Measurements from ENCODE around the gene GDA. TPM values are rescaled to one million over a fixed set of nuclear protein-coding genes. Genes with fewer than 3 reads are reported as not detected.

GDA gene
- total RNA-seq, 1 experiment from 2014 or later = 24.3 TPM

- intact Hi-C loops (cut with micrococcal nuclease; ENCODE audit: unreplicated experiment) = no loop called here
- TF ChIP-seq CTCF (IDR thresholded peaks at IDR 0.05; ENCODE audit: unreplicated experiment) = no peak
- Mint-ChIP-seq H3K4me1 (ENCODE audit: low read depth, unreplicated experiment) (peaks cover 8% of the 10 kb centered on the region), H3K27me3 (ENCODE audit: unreplicated experiment) (no peaks in the 10 kb centered on the region), H3K4me3 (ENCODE audit: low read depth, unreplicated experiment) (no peak overlapping the region), H3K9me3 (ENCODE audit: low read depth, unreplicated experiment) (no peaks in the 10 kb centered on the region), H3K36me3 (ENCODE audit: insufficient read depth, unreplicated experiment) (peaks cover 12% of the 10 kb centered on the region), H3K27ac (ENCODE audit: unreplicated experiment) (no peak overlapping the region)
- CTCF ChIA-PET = no interaction called here
- no peak for DNase-seq
- BruUV-seq (replicated peaks) = no TSS peak
Observed at GRCh38 chr9:72220589-72220988, 71.3 kb downstream of the GDA start.

DNA sequence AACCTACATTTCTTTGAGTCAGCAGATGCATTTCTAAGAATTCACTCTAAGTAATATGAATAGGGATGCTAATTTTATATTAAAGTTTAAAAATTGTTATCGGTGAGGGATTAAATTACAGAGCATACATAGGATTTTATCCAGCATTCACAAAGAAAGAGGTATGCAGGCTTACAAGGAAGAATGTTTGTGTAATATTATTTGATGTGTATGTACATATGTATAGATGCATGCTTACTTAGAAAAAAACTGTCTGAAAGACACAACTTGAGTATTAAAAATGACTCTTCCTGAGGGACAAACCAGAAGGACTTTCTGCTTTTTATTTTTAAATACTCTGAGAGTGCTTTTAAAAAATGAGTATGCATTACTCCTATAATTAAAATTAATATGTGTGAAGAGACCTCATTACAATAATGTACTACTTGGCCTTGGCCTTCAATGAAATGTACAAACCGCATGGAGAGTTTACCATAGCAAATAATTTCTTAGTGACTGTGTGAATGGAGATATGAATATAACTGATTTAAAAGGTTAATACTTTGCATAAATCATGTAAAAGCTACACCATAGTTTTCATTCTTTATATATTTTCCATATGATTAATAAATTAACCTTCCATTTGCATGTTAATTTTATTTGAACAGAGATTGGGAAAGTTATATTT, 77.0 kb downstream of the GDA start:
- TF ChIP-seq CTCF (IDR thresholded peaks at IDR 0.05; ENCODE audit: unreplicated experiment) = no peak
- intact Hi-C loops (cut with micrococcal nuclease; ENCODE audit: unreplicated experiment) = no loop called here
- Mint-ChIP-seq H3K9me3 (ENCODE audit: low read depth, unreplicated experiment) (no peaks in the 10 kb centered on the region), H3K36me3 (ENCODE audit: insufficient read depth, unreplicated experiment) (peaks cover 9% of the 10 kb centered on the region), H3K27me3 (ENCODE audit: unreplicated experiment) (no peaks in the 10 kb centered on the region), H3K27ac (ENCODE audit: unreplicated experiment) (no peak overlapping the region), H3K4me3 (ENCODE audit: low read depth, unreplicated experiment) (no peak overlapping the region), H3K4me1 (ENCODE audit: low read depth, unreplicated experiment) (no peaks in the 10 kb centered on the region)
- BruUV-seq (replicated peaks) = no TSS peak
- DNase-seq = no peak
- CTCF ChIA-PET = no interaction called here

- intact Hi-C loops (cut with micrococcal nuclease; ENCODE audit: unreplicated experiment) = no loop called here
- CTCF ChIA-PET = no interaction called here
- H3K9me3 Mint-ChIP-seq (ENCODE audit: low read depth, unreplicated experiment) = no peaks in the 10 kb centered on the region
- no peaks in the 10 kb centered on the region for H3K36me3 Mint-ChIP-seq (ENCODE audit: insufficient read depth, unreplicated experiment)
- no peak overlapping the region for H3K4me3 Mint-ChIP-seq (ENCODE audit: low read depth, unreplicated experiment)
- BruUV-seq (replicated peaks) = no TSS peak
- no peaks in the 10 kb centered on the region for H3K27me3 Mint-ChIP-seq (ENCODE audit: unreplicated experiment)
- no peak overlapping the region for H3K27ac Mint-ChIP-seq (ENCODE audit: unreplicated experiment)
- DNase-seq = no peak
- H3K4me1 Mint-ChIP-seq (ENCODE audit: low read depth, unreplicated experiment) = no peaks in the 10 kb centered on the region
- TF ChIP-seq CTCF (IDR thresholded peaks at IDR 0.05; ENCODE audit: unreplicated experiment) = no peak
Observed at GRCh38 chr9:72228282-72228681, 79.0 kb downstream of the GDA start.

DNA sequence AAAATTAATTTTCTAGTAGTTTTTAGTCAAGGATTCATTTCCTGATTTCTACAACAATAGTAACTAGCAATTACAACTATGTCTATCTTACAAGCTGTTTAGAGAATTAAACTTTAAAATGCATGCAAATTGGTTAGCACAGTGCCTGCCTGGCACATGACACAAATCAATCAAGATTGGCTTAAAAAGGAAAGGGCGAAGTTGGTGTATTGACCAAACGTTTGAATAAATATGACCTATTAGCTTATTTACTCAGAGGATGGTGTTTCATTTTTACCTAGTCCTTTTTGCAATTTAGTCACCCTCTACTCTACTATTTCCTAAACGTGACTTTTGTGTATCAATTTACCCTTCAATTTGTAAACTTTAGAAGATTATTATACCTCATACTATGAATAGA, 83.5 kb downstream of the GDA start:
- no peaks in the 10 kb centered on the region for H3K9me3 Mint-ChIP-seq (ENCODE audit: low read depth, unreplicated experiment)
- H3K4me3 Mint-ChIP-seq (ENCODE audit: low read depth, unreplicated experiment) = no peak overlapping the region
- H3K4me1 Mint-ChIP-seq (ENCODE audit: low read depth, unreplicated experiment) = no peaks in the 10 kb centered on the region
- H3K27me3 Mint-ChIP-seq (ENCODE audit: unreplicated experiment) = no peaks in the 10 kb centered on the region
- no peak overlapping the region for H3K27ac Mint-ChIP-seq (ENCODE audit: unreplicated experiment)
- DNase-seq = no peak
- peaks cover 5% of the 10 kb centered on the region for H3K36me3 Mint-ChIP-seq (ENCODE audit: insufficient read depth, unreplicated experiment)
- no TSS peak for BruUV-seq (replicated peaks)
- no peak for TF ChIP-seq CTCF (IDR thresholded peaks at IDR 0.05; ENCODE audit: unreplicated experiment)
- CTCF ChIA-PET = no interaction called here
- intact Hi-C loops (cut with micrococcal nuclease; ENCODE audit: unreplicated experiment) = no loop called here

Measured in Calu3 (cell line).